HCT116 (cell line): ENCODE data around the gene PTPRS. TPM values are rescaled to one million over a fixed set of nuclear protein-coding genes. Genes with fewer than 3 reads are reported as not detected.
"Not testable (repeated sequence)": the region's sequence is repeated elsewhere in the genome, so short reads cannot be mapped to it uniquely, and the experiment has no call there.

Experiments used
- ATAC-seq: fragments of 200-7000 bp; cut with Tn5 transposase; 2 replicates; pipeline ENCODE4 v1.9.1; 2020; ENCODE audit warnings: mild to moderate bottlenecking, moderate library complexity
- BruUV-seq: library from RNA; stranded (reverse); fragments of 400-500 nt; replicated peaks from 2 replicates; lab custom pipeline; 2021; lab: Mats Ljungman, UMichigan
- CTCF ChIA-PET: fragments of 300-600 bp; sonication (Branson Sonifier 250); formaldehyde crosslinking; loops from one replicate; lab custom pipeline; 2021; ENCODE audit warnings: antibody characterized with exemption; lab: Charles Lee
- POLR2A ChIA-PET: fragments of 300-600, 350-600 bp; sonication (Branson Sonifier 250); formaldehyde crosslinking; loops from one replicate; lab custom pipeline; 2021; ENCODE audit warnings: antibody characterized with exemption; lab: Charles Lee
- RAD21 ChIA-PET, 2 experiments: fragments of 300-600 bp; sonication (Branson Sonifier 250); formaldehyde crosslinking; loops; one replicate each; lab custom pipeline; 2023; ENCODE audit warnings: low total read pairs in 2 of 2; ENCODE audit not compliant: uncharacterized antibody in 2 of 2, unreplicated experiment in 2 of 2, low non-redundant PET in 1 of 2; lab: Charles Lee
- DNase-seq: peaks from one replicate; pipeline ENCODE4 v3.0.0-alpha.2; 2010; ENCODE audit warnings: low read depth, low spot score
- H2AFZ ChIP-seq: fragments of 200-600 bp; shearing (Covaris generic), sonication (generic); 2 replicates; pipeline ENCODE4 v1.6.1; 2017; ENCODE audit warnings: low read depth, mixed run types, mixed read lengths, antibody characterized with exemption, low read length; ENCODE audit not compliant: poor library complexity, severe bottlenecking
- H3K27ac ChIP-seq: 2 replicates; pipeline ENCODE4 v1.5.1; 2012; ENCODE audit warnings: low read depth, low read length
- H3K27me3 ChIP-seq: fragments of 200-600 bp; sonication (generic); 2 replicates; pipeline ENCODE4 v1.6.1; 2016; ENCODE audit warnings: mixed run types, low read length, mixed read lengths; ENCODE audit not compliant: insufficient read depth
- H3K36me3 ChIP-seq, 2 experiments: fragments of 200-500 bp in 1 of 2; fragments of 200-600 bp in 1 of 2; sonication (Bioruptor generic) in 1 of 2; sonication (generic) in 1 of 2; 2 replicates each; pipeline versions ENCODE4 v1.5.1 to v1.6.1; 2014 to 2016; ENCODE audit warnings: low read length in 2 of 2, inconsistent platforms in 1 of 2, mixed read lengths in 1 of 2, mixed run types in 1 of 2; ENCODE audit not compliant: insufficient read depth in 2 of 2, control insufficient read depth in 1 of 2
- H3K4me1 ChIP-seq, 2 experiments: fragments of 200-600 bp in 1 of 2; sonication (generic) in 1 of 2; 2 replicates each; pipeline versions ENCODE4 v1.5.1 to v1.6.1; 2012 to 2017; ENCODE audit warnings: low read length in 2 of 2, inconsistent platforms in 1 of 2, mild to moderate bottlenecking in 1 of 2, mixed read lengths in 1 of 2, mixed run types in 1 of 2, moderate library complexity in 1 of 2; ENCODE audit not compliant: insufficient read depth in 2 of 2, control insufficient read depth in 1 of 2
- H3K4me2 ChIP-seq: fragments of 200-600 bp; sonication (generic); 2 replicates; pipeline ENCODE4 v1.6.1; 2017; ENCODE audit warnings: mixed run types, low read length, mixed read lengths
- H3K4me3 ChIP-seq, 2 experiments: fragments of 200-600 bp in 1 of 2; sonication (generic) in 1 of 2; replicated peaks in 1 of 2; 2 replicates each; pipeline ENCODE4 v1.5.1; 2011 to 2016; ENCODE audit warnings: low read length in 2 of 2, control low read depth in 1 of 2, low read depth in 1 of 2, mild to moderate bottlenecking in 1 of 2, mixed read lengths in 1 of 2, mixed run types in 1 of 2
- H3K79me2 ChIP-seq: fragments of 200-600 bp; sonication (generic); 2 replicates; pipeline ENCODE4 v1.6.1; 2017; ENCODE audit warnings: mild to moderate bottlenecking, mixed run types, low read length, moderate library complexity, mixed read lengths; ENCODE audit not compliant: insufficient read depth
- H3K9ac ChIP-seq: fragments of 200-600 bp; sonication (generic); 2 replicates; pipeline ENCODE4 v1.6.1; 2016; ENCODE audit warnings: low read length, mixed read lengths
- H3K9me2 ChIP-seq: fragments of 200-600 bp; sonication (generic), shearing (Covaris generic); 2 replicates; pipeline ENCODE4 v1.6.1; 2017; ENCODE audit warnings: mixed run types, mild to moderate bottlenecking, moderate library complexity; ENCODE audit not compliant: insufficient read depth
- H3K9me3 ChIP-seq, 2 experiments: fragments of 200-500 bp in 1 of 2; fragments of 200-600 bp in 1 of 2; sonication (Bioruptor generic) in 1 of 2; sonication (generic) in 1 of 2; 2 replicates each; pipeline ENCODE4 v1.6.1; 2014 to 2017; ENCODE audit warnings: low read length in 2 of 2, mixed read lengths in 2 of 2, inconsistent platforms in 1 of 2, low read depth in 1 of 2, mild to moderate bottlenecking in 1 of 2, mixed run types in 1 of 2, moderate library complexity in 1 of 2; ENCODE audit not compliant: control insufficient read depth in 1 of 2, insufficient read depth in 1 of 2
- H4K20me1 ChIP-seq: fragments of 200-600 bp; sonication (generic), shearing (Covaris generic); 2 replicates; pipeline ENCODE4 v1.6.1; 2017; ENCODE audit warnings: mixed run types, mild to moderate bottlenecking, moderate library complexity; ENCODE audit not compliant: insufficient read depth
- JUND ChIP-seq: IDR thresholded peaks from 2 replicates; pipeline ENCODE4 v1.6.1; 2012
- MAX ChIP-seq: IDR thresholded peaks from 2 replicates; pipeline ENCODE4 v1.6.1; 2012
- POLR2A ChIP-seq: IDR thresholded peaks from 2 replicates; pipeline ENCODE4 v1.7.0; 2011; ENCODE audit warnings: borderline replicate concordance; ENCODE audit not compliant: insufficient read depth, insufficient read length; ENCODE audit errors: extremely low read depth
- RAD21 ChIP-seq: IDR thresholded peaks from 2 replicates; pipeline ENCODE4 v1.6.1; 2012; ENCODE audit warnings: low read depth, mild to moderate bottlenecking
- ZNF274 ChIP-seq: fragments of 200-500 bp; sonication (Bioruptor generic); IDR thresholded peaks from 2 replicates; pipeline ENCODE4 v1.6.1; 2014; ENCODE audit warnings: mild to moderate bottlenecking, low read depth, low read length, inconsistent platforms
- intact Hi-C: fragments of 100-400 bp; cut with micrococcal nuclease; formaldehyde crosslinking; loops from 2 replicates; pipeline ENCODE4 v1.10.0; 2022
- total RNA-seq: library from RNA; stranded (reverse); gene quantifications from one replicate; pipeline ENCODE4 v1.2.1, GENCODE V29; 2021; ENCODE audit not compliant: unreplicated experiment
- TF ChIP-seq, protein P1 (sequence below), 3 experiments: fragments of 200-600 bp in 1 of 3; sonication (generic) in 1 of 3; IDR thresholded peaks in 2 of 3; conservative IDR thresholded peaks in 1 of 3; 2 replicates each; pipeline ENCODE4 v1.5.1; 2012 to 2017; ENCODE audit warnings: low read depth in 2 of 3, low read length in 2 of 3, antibody characterized with exemption in 1 of 3, borderline replicate concordance in 1 of 3, control low read depth in 1 of 3, mild to moderate bottlenecking in 1 of 3, mixed read lengths in 1 of 3, mixed run types in 1 of 3, moderate library complexity in 1 of 3; ENCODE audit not compliant: insufficient read depth in 1 of 3

PTPRS gene
- total RNA-seq, 1 experiment from 2014 or later, result 123 TPM

GRCh38 chr19:5387472-5387871 is 46.9 kb upstream of the PTPRS start:
- BruUV-seq, result no TSS peak
- ChIA-PET CTCF (interaction anchor here (1.8 kb wide), 1 partner anchor 10 kb away, joined by 8 read pairs; no protein-coding TSS in a partner anchor), RAD21 (no interaction called here), POLR2A (no interaction called here)
- Histone ChIP-seq H3K4me1 (no peaks in the 10 kb centered on the region), H3K9ac (no peak overlapping the region), H3K36me3 (no peaks in the 10 kb centered on the region), H3K4me3 (no peak overlapping the region), H3K79me2 (no peaks in the 10 kb centered on the region), H2AFZ (no peak overlapping the region), H3K4me2 (no peak overlapping the region), H3K27me3 (no peaks in the 10 kb centered on the region), H4K20me1 (no peaks in the 10 kb centered on the region), H3K9me3 (peaks cover 0 to 4% of the 10 kb centered on the region in 2 experiments; a peak in 2 of 4 replicates), H3K27ac (no peak overlapping the region), H3K9me2 (no peaks in the 10 kb centered on the region)
- 0 out of 2 replicates have a peak, but pooled peaks have one; percentile 36 for ATAC-seq
- TF ChIP-seq, protein P1, sequence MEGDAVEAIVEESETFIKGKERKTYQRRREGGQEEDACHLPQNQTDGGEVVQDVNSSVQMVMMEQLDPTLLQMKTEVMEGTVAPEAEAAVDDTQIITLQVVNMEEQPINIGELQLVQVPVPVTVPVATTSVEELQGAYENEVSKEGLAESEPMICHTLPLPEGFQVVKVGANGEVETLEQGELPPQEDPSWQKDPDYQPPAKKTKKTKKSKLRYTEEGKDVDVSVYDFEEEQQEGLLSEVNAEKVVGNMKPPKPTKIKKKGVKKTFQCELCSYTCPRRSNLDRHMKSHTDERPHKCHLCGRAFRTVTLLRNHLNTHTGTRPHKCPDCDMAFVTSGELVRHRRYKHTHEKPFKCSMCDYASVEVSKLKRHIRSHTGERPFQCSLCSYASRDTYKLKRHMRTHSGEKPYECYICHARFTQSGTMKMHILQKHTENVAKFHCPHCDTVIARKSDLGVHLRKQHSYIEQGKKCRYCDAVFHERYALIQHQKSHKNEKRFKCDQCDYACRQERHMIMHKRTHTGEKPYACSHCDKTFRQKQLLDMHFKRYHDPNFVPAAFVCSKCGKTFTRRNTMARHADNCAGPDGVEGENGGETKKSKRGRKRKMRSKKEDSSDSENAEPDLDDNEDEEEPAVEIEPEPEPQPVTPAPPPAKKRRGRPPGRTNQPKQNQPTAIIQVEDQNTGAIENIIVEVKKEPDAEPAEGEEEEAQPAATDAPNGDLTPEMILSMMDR (IDR thresholded peaks at IDR 0.05 in 2 of 3, conservative IDR thresholded peaks at IDR 0.05 in 1 of 3; ENCODE audit: borderline replicate concordance in 1 of 3, insufficient read depth in 1 of 3, low read depth in 2 of 3, low read length in 2 of 3), result 0 out of 6 replicates have a peak, but pooled peaks of 1 of the 3 experiments have one; percentile 6
- TF ChIP-seq JUND (no peak), RAD21 (0 out of 2 replicates have a peak, but pooled peaks have one; percentile 28)
- no peak for DNase-seq
- intact Hi-C loops, result no loop called here

DNA sequence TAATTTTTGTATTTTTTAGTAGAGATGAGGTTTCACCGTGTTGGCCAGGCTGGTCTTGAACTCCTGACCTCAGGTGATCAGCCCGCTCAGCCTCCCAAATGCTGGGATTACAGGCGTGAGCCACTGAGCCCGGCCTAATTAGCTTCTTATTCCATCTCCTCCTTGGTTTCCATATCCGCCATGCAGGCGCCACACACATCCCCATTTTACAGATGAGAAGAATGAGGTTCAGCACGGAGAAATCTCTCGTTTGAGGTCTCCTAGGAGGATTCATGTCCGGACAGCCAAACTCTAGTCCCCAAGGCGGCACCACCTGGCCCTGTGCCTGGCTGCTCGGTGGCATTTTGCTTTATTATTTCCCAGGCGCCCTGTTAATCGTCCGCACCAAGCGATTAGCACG is 46.2 kb upstream of the PTPRS start:
- Histone ChIP-seq H2AFZ (no peak overlapping the region), H3K27ac (no peak overlapping the region), H3K27me3 (no peaks in the 10 kb centered on the region), H4K20me1 (no peaks in the 10 kb centered on the region), H3K4me2 (no peak overlapping the region), H3K4me3 (no peak overlapping the region), H3K9ac (no peak overlapping the region), H3K4me1 (no peaks in the 10 kb centered on the region), H3K9me2 (no peaks in the 10 kb centered on the region), H3K9me3 (peaks cover 0 to 8% of the 10 kb centered on the region in 2 experiments; a peak in 2 of 4 replicates), H3K79me2 (no peaks in the 10 kb centered on the region), H3K36me3 (no peaks in the 10 kb centered on the region)
- CTCF ChIA-PET, result interaction anchor here (1.8 kb wide), 1 partner anchor 9 kb away, joined by 8 read pairs; no protein-coding TSS in a partner anchor
- RAD21 ChIA-PET, result no interaction called here
- ATAC-seq (no peak), DNase-seq (no peak)
- intact Hi-C loops, result no loop called here
- BruUV-seq, result no TSS peak
- POLR2A ChIA-PET, result no interaction called here
- no peak for TF ChIP-seq POLR2A
- no peak for TF ChIP-seq ZNF274
- TF ChIP-seq JUND, result no peak
- TF ChIP-seq MAX, result no peak

DNA sequence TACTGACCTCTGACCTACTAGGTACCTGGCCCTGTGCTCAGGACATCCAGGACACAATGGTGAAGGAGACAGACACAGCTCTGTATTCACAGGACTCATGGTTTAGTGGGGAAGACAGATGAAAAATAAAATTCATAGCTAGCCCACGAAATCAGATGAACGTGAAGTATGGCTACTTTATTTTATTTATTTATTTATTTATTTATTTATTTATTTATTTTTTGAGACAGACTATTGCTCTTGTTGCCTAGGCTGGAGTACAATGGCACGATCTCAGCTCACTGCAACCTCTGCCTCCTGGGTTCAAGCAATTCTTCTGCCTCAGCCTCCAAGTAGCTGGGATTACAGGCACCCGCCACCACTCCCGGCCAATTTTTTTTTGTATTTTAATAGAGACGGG is 40.6 kb upstream of the PTPRS start:
- H3K36me3 ChIP-seq, H3K4me2 ChIP-seq, POLR2A ChIA-PET, H4K20me1 ChIP-seq, DNase-seq, ATAC-seq, BruUV-seq, RAD21 ChIA-PET, H3K9me2 ChIP-seq, H3K27ac ChIP-seq, H3K4me3 ChIP-seq, H2AFZ ChIP-seq, CTCF ChIA-PET, H3K4me1 ChIP-seq, H3K79me2 ChIP-seq, H3K9ac ChIP-seq, H3K27me3 ChIP-seq, intact Hi-C loops: not testable (repeated sequence)
- peaks cover 0 to 11% of the 10 kb centered on the region in 2 experiments; a peak in 1 of 4 replicates for H3K9me3 ChIP-seq
